KOPT-K1 (cell line): ENCODE data around the gene ACTN1.

Experiments used
- H3K27ac ChIP-seq: fragments of 200-600 bp; sonication (generic); 2 replicates; pipeline ENCODE4 v1.5.1; 2016; ENCODE audit warnings: antibody characterized with exemption, mild to moderate bottlenecking, low read depth, low read length; ENCODE audit not compliant: poor library complexity, severe bottlenecking
- H3K36me3 ChIP-seq: fragments of 200-600 bp; sonication (generic); 2 replicates; pipeline ENCODE4 v1.5.1; 2017; ENCODE audit warnings: antibody characterized with exemption, mild to moderate bottlenecking, low read length, moderate library complexity; ENCODE audit not compliant: insufficient read depth
- H3K9me3 ChIP-seq: fragments of 200-600 bp; sonication (generic); 2 replicates; pipeline ENCODE4 v1.5.1; 2017; ENCODE audit warnings: antibody characterized with exemption, low read length, mild to moderate bottlenecking; ENCODE audit not compliant: insufficient read depth, poor library complexity, severe bottlenecking

Gene ACTN1

DNA sequence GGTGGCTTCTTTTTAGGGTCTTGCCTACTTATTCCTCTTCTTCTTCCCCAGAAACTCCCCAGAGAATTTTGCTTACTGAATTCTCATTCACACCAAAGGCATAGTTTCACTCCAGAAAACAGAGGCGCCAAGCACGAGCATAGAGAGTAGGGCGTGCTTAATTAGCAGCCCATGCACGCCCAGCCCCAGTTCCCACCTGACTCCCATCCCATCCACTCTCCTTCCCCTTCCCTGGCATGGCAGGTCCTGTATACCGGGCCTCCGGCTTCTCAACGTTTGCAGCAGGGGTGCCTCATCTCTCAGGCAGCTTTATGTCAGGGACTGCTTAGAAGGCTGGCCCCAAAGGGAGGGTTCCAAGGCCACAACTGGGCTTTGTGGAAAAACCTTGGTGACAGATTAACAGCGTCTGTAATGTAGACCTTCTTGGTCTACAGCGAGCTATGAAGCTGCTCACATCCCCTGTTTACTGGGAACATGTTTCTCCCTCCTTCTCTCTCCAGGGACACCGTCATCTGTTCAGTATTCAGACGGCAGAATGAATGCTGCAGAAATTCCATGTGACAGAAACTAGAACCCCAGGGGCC is 62.7 kb downstream of the ACTN1 start:
- no peaks in the 10 kb centered on the region for H3K9me3 ChIP-seq
- H3K27ac ChIP-seq: no peak overlapping the region
- no peaks in the 10 kb centered on the region for H3K36me3 ChIP-seq

GRCh38 chr14:68913516-68913915 is 65.6 kb downstream of the ACTN1 start:
- H3K9me3 ChIP-seq: no peaks in the 10 kb centered on the region
- no peak overlapping the region for H3K27ac ChIP-seq
- H3K36me3 ChIP-seq: no peaks in the 10 kb centered on the region

GRCh38 chr14:68911594-68912227 is 67.4 kb downstream of the ACTN1 start:
- H3K27ac ChIP-seq: no peak overlapping the region
- H3K9me3 ChIP-seq: no peaks in the 10 kb centered on the region
- H3K36me3 ChIP-seq: no peaks in the 10 kb centered on the region

- Histone ChIP-seq H3K36me3 (no peaks in the 10 kb centered on the region), H3K9me3 (no peaks in the 10 kb centered on the region), H3K27ac (no peak overlapping the region)
Observed at GRCh38 chr14:68910540-68910939, 68.6 kb downstream of the ACTN1 start.

GRCh38 chr14:68908803-68909202 is 70.3 kb downstream of the ACTN1 start:
- Histone ChIP-seq H3K36me3 (no peaks in the 10 kb centered on the region), H3K27ac (no peak overlapping the region), H3K9me3 (no peaks in the 10 kb centered on the region)

GRCh38 chr14:68908201-68908600 is 70.9 kb downstream of the ACTN1 start:
- Histone ChIP-seq H3K36me3 (no peaks in the 10 kb centered on the region), H3K27ac (no peak overlapping the region), H3K9me3 (no peaks in the 10 kb centered on the region)

GRCh38 chr14:68906439-68906838 is 72.7 kb downstream of the ACTN1 start:
- H3K9me3 ChIP-seq: no peaks in the 10 kb centered on the region
- no peak overlapping the region for H3K27ac ChIP-seq
- H3K36me3 ChIP-seq: no peaks in the 10 kb centered on the region

DNA sequence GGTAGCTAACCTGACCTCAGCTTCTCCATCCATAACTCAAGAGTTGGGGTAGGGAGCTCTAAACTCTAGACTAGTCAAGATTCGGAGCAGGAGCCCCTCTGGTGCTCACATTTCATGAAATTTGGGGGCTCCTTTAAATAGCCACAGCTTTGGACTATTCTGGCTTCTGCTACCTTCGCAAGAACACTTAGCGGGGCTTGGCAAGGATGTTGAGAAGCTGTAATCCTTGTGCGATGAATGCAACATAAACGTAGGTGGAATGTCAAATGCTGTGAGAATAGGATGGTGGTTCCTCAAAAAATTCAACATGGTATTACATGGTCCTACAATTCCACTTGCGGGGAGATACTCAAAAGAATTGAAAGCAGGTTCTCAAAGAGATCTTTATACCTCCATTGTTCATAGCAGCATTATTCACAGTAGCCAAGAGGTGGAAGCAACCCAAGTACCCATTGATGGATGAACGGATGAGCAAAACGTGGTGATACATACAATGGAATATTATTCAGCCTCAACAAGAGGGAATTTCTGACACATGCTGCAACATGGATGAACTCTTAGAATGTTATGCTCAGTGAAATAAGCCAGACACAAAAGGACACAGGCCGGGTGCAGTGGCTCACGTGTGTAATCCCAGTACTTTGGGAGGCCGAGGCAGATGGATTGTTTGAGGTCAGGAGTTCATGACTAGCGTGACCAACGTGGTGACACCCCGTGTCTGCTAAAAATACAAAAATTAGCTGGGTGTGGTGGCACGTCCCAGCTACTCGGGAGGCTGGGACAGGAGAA is 73.8 kb downstream of the ACTN1 start:
- H3K9me3 ChIP-seq: no peaks in the 10 kb centered on the region
- H3K36me3 ChIP-seq: no peaks in the 10 kb centered on the region
- H3K27ac ChIP-seq: no peak overlapping the region

DNA sequence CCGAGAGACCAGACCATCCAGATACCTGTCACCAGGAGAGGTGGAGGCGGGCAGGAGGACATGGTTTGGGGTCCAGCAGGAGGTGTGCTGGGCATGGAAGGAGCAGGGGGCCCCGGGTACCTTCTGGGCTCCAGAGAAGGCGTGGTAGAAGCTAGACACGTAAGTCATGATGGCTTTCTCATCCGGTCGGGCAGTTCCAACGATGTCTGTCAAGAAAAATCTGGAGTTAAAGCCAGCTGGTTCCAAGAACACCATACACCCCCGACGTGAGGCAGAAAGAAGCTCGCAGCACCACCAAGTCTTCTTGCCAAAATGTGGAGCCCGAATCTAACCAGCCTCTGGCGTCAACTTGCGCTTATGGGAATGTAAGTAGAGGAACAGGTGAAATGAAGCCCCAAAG is 76.7 kb downstream of the ACTN1 start:
- H3K27ac ChIP-seq: no peak overlapping the region
- H3K36me3 ChIP-seq: no peaks in the 10 kb centered on the region
- no peaks in the 10 kb centered on the region for H3K9me3 ChIP-seq

DNA sequence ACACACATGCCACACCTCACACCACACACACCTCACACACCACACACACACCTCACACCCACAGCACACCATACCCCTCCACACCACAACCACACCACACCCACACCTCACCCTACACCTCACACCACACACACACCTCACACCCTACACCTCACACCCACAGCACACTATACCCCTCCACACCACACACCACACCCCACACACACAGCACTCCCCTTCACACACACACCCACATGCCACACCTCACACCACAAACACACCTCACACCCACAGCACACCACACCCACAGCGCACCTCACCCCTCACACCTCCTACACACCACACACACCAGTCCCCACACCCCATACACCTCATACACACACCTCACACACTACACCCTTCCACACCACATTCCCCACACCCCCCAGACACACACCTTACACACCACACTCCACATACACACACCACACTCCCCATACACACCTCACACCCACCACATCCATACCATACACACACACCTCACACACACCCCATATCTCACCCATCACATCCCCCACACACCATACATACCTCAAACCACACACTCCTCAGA is 80.0 kb downstream of the ACTN1 start:
- Histone ChIP-seq H3K9me3 (no peaks in the 10 kb centered on the region), H3K36me3 (no peaks in the 10 kb centered on the region)

GRCh38 chr14:68898248-68899032 is 80.7 kb downstream of the ACTN1 start:
- Histone ChIP-seq H3K27ac (no peak overlapping the region), H3K9me3 (no peaks in the 10 kb centered on the region), H3K36me3 (no peaks in the 10 kb centered on the region)

More for the DNA sequence above, 80.0 kb downstream of the ACTN1 start:
- no peak overlapping the region for H3K27ac ChIP-seq

- no peaks in the 10 kb centered on the region for H3K36me3 ChIP-seq
- no peaks in the 10 kb centered on the region for H3K9me3 ChIP-seq
- no peak overlapping the region for H3K27ac ChIP-seq
Observed at GRCh38 chr14:68897559-68898155, 81.4 kb downstream of the ACTN1 start.

- Histone ChIP-seq H3K9me3 (no peaks in the 10 kb centered on the region), H3K27ac (no peak overlapping the region), H3K36me3 (no peaks in the 10 kb centered on the region)
Observed at GRCh38 chr14:68896132-68896531, 83.0 kb downstream of the ACTN1 start.

GRCh38 chr14:68894802-68895703 is 84.0 kb downstream of the ACTN1 start:
- H3K27ac ChIP-seq: no peak overlapping the region
- H3K36me3 ChIP-seq: no peaks in the 10 kb centered on the region
- no peaks in the 10 kb centered on the region for H3K9me3 ChIP-seq
